Caco-2 (cell line): ENCODE measurements around the gene AHCY. TPM values are rescaled to one million over a fixed set of nuclear protein-coding genes. Genes with fewer than 3 reads are reported as not detected.
"Not testable (repeated sequence)": the region's sequence is repeated elsewhere in the genome, so short reads cannot be mapped to it uniquely, and the experiment has no call there.

Source experiments
- BruUV-seq: library from RNA; stranded (reverse); fragments of 400-500 nt; replicated peaks from 2 replicates; lab custom pipeline; 2021; lab: Mats Ljungman, UMichigan
- CTCF ChIA-PET: fragments of 300-600 bp; sonication (Branson Sonifier 250); formaldehyde crosslinking; loops from one replicate; lab custom pipeline; 2022; ENCODE audit warnings: antibody characterized with exemption; lab: Charles Lee
- POLR2A ChIA-PET: fragments of 300-600 bp; sonication (Branson Sonifier 250); formaldehyde crosslinking; loops from one replicate; lab custom pipeline; 2022; ENCODE audit warnings: antibody characterized with exemption; lab: Charles Lee
- DNase-seq, 2 experiments: peaks; one replicate each; pipeline versions ENCODE4 v3.0.0 to v3.0.0-alpha.2; 2020 to 2022
- H3K27me3 ChIP-seq: replicated peaks from 2 replicates; pipeline ENCODE4 v1.6.0; 2011; ENCODE audit warnings: low read length; ENCODE audit not compliant: control insufficient read depth, insufficient read depth
- H3K36me3 ChIP-seq: 2 replicates; pipeline ENCODE4 v1.5.1; 2011; ENCODE audit warnings: low read length; ENCODE audit not compliant: control insufficient read depth, insufficient read depth
- H3K4me1 ChIP-seq: fragments of 250-450 bp; sonication (Bioruptor Pico); 2 replicates; pipeline ENCODE4 v1.5.1; 2020; ENCODE audit warnings: mild to moderate bottlenecking
- H3K4me3 ChIP-seq: 2 replicates; pipeline ENCODE4 v1.5.1; 2011; ENCODE audit warnings: low read depth, mild to moderate bottlenecking, control low read depth, low read length
- H3K9me3 ChIP-seq: fragments of 250-450 bp; sonication (Bioruptor Pico); 2 replicates; pipeline ENCODE4 v1.5.1; 2020; ENCODE audit warnings: mild to moderate bottlenecking, moderate library complexity
- H3K27ac Mint-ChIP-seq: one replicate; pipeline ENCODE4 v1.8.0; 2022; ENCODE audit warnings: mixed read lengths; ENCODE audit not compliant: unreplicated experiment
- H3K27me3 Mint-ChIP-seq: one replicate; pipeline ENCODE4 v1.8.0; 2022; ENCODE audit warnings: mixed read lengths; ENCODE audit not compliant: insufficient read depth, unreplicated experiment
- H3K36me3 Mint-ChIP-seq: one replicate; pipeline ENCODE4 v1.8.0; 2022; ENCODE audit warnings: mild to moderate bottlenecking, mixed read lengths; ENCODE audit not compliant: insufficient read depth, unreplicated experiment
- H3K4me1 Mint-ChIP-seq: one replicate; pipeline ENCODE4 v1.8.0; 2022; ENCODE audit warnings: low read depth, mixed read lengths; ENCODE audit not compliant: unreplicated experiment
- H3K4me3 Mint-ChIP-seq: one replicate; pipeline ENCODE4 v1.8.0; 2022; ENCODE audit warnings: mild to moderate bottlenecking, moderate library complexity, mixed read lengths; ENCODE audit not compliant: unreplicated experiment
- H3K9me3 Mint-ChIP-seq: one replicate; pipeline ENCODE4 v1.8.0; 2022; ENCODE audit warnings: mixed read lengths; ENCODE audit not compliant: unreplicated experiment
- intact Hi-C: fragments of 100-400 bp; cut with micrococcal nuclease; formaldehyde crosslinking; loops from one replicate; pipeline ENCODE4 v1.10.0; 2022; ENCODE audit not compliant: unreplicated experiment
- total RNA-seq: library from RNA; stranded (reverse); gene quantifications from 2 replicates; pipeline ENCODE4 v1.2.3, GENCODE V29; 2022
- TF ChIP-seq, protein P1 (sequence below), 2 experiments: fragments of 200-600 bp in 1 of 2; IDR thresholded peaks; 1 replicate in 1 of 2; 2 replicates in 1 of 2; pipeline versions ENCODE4 v1.5.1 to v1.8.0; 2011 to 2022; ENCODE audit warnings: antibody characterized with exemption in 1 of 2, control low read depth in 1 of 2, inconsistent platforms in 1 of 2, low read depth in 1 of 2, low read length in 1 of 2, mild to moderate bottlenecking in 1 of 2, moderate library complexity in 1 of 2; ENCODE audit not compliant: insufficient read depth in 1 of 2, severe bottlenecking in 1 of 2, unreplicated experiment in 1 of 2

The AHCY gene
- total RNA-seq, 1 experiment from 2014 or later: 665 TPM

DNA sequence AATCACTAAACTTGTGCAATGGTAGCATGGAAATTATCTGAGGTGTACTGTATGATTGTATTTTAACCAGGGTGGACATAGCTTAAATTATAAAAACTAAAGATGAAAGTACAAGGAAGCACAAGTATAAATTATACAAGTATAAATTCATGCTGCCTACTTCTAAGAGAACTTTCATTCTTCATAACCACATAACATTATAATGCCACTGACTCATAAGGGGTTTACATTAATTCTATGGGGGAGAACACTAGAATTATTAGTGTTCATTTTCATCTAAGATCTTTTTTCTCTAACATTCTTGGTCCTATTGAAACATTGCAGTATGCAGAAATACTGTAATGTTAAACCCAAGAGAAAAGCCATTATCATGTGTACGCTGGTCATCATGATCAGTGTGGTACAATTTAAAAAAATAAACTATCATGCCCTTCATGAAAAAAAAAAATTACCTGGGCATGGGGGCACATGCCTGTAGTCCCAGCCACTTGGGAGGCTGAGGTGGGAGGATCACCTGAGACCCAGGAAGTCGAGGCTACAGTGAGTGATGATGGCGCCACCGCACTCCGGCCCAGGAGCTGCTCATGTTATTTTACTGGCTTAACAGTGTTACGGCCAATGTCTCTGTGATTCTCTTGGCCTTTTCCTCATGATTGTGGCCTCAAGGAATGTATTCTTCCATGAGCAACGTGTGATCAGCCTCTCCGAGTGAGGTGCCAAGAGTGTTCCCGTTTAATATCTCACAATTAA, 25.9 kb upstream of the AHCY start:
- POLR2A ChIA-PET: no interaction called here

DNA sequence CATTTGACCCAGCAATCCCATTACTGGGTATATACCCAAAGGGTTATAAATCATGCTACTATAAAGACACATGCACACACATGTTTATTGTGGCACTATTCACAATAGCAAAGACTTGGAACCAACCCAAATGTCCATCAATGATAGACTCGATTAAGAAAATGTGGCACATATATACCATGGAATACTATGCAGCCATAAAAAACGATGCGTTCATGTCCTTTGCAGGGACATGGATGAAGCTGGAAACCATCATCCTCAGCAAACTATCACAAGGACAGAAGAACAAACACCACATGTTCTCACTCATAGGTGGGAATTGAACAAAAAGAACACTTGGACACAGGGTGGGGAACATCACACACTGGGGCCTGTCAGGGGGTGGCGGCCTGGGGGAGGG, 25.1 kb upstream of the AHCY start:
- H3K4me3 Mint-ChIP-seq, H3K27me3 Mint-ChIP-seq, intact Hi-C loops, H3K9me3 ChIP-seq, H3K36me3 Mint-ChIP-seq, POLR2A ChIA-PET, DNase-seq, H3K27me3 ChIP-seq, H3K4me1 ChIP-seq, H3K4me1 Mint-ChIP-seq, H3K9me3 Mint-ChIP-seq, H3K4me3 ChIP-seq, CTCF ChIA-PET, H3K36me3 ChIP-seq, H3K27ac Mint-ChIP-seq, BruUV-seq: not testable (repeated sequence)

More for the DNA sequence above, 25.9 kb upstream of the AHCY start:
- no TSS peak for BruUV-seq
- H3K36me3 Mint-ChIP-seq: no peaks in the 10 kb centered on the region
- CTCF ChIA-PET: interaction anchor here (0.5 to 0.7 kb wide), 2 partner anchors 129 to 135 kb away, joined by 3 read pairs; no protein-coding TSS in a partner anchor
- no peaks in the 10 kb centered on the region for H3K9me3 Mint-ChIP-seq
- no peaks in the 10 kb centered on the region for H3K36me3 ChIP-seq
- no peaks in the 10 kb centered on the region; the same call in 1 of the 2 replicates for H3K9me3 ChIP-seq
- H3K4me3 Mint-ChIP-seq: no peak overlapping the region
- TF ChIP-seq, protein P1, sequence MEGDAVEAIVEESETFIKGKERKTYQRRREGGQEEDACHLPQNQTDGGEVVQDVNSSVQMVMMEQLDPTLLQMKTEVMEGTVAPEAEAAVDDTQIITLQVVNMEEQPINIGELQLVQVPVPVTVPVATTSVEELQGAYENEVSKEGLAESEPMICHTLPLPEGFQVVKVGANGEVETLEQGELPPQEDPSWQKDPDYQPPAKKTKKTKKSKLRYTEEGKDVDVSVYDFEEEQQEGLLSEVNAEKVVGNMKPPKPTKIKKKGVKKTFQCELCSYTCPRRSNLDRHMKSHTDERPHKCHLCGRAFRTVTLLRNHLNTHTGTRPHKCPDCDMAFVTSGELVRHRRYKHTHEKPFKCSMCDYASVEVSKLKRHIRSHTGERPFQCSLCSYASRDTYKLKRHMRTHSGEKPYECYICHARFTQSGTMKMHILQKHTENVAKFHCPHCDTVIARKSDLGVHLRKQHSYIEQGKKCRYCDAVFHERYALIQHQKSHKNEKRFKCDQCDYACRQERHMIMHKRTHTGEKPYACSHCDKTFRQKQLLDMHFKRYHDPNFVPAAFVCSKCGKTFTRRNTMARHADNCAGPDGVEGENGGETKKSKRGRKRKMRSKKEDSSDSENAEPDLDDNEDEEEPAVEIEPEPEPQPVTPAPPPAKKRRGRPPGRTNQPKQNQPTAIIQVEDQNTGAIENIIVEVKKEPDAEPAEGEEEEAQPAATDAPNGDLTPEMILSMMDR (IDR thresholded peaks at IDR 0.05; ENCODE audit: insufficient read depth in 1 of 2, low read depth in 1 of 2, low read length in 1 of 2, severe bottlenecking in 1 of 2, unreplicated experiment in 1 of 2): no peak
- H3K27ac Mint-ChIP-seq: no peak overlapping the region
- H3K4me1 Mint-ChIP-seq: peaks cover 7% of the 10 kb centered on the region
- H3K27me3 Mint-ChIP-seq: no peaks in the 10 kb centered on the region
- no peak overlapping the region for H3K4me3 ChIP-seq
- no peaks in the 10 kb centered on the region for H3K4me1 ChIP-seq
- intact Hi-C loops: no loop called here
- no peak for DNase-seq
- no peaks in the 10 kb centered on the region for H3K27me3 ChIP-seq

DNA sequence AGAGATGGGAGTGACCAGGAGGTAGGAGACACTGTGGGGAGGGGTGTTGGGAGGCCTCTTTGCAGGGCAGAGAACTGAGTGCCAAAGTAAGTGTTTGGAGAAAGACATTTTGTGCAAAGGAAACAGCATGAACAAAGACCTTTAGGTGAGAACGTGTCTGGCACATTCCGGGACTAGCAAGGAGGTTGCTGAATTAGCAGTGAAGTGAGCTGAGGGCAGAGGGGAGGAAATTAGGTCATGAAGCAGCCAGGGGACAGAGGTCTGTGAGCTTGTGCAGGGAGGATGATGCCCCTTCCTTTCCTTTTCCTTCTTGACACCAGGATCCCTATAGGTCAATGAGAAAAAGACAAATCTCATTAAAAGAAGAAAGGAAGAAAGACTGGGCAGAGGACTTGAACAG, 21.4 kb upstream of the AHCY start:
- TF ChIP-seq, protein P1 (IDR thresholded peaks at IDR 0.05; ENCODE audit: insufficient read depth in 1 of 2, low read depth in 1 of 2, low read length in 1 of 2, severe bottlenecking in 1 of 2, unreplicated experiment in 1 of 2): no peak
- intact Hi-C loops: no loop called here
- H3K4me3 Mint-ChIP-seq: no peak overlapping the region
- no peaks in the 10 kb centered on the region for H3K27me3 Mint-ChIP-seq
- ChIA-PET POLR2A (no interaction called here), CTCF (interaction anchor here (3.7 kb wide), 1 partner anchor 12 kb away, joined by 27 read pairs; no protein-coding TSS in a partner anchor)
- Histone ChIP-seq H3K4me3 (no peak overlapping the region), H3K27me3 (no peaks in the 10 kb centered on the region), H3K9me3 (no peaks in the 10 kb centered on the region; the same call in 1 of the 2 replicates), H3K4me1 (peaks cover 7% of the 10 kb centered on the region), H3K36me3 (no peaks in the 10 kb centered on the region)
- peaks cover under 1% of the 10 kb centered on the region for H3K4me1 Mint-ChIP-seq
- H3K36me3 Mint-ChIP-seq: no peaks in the 10 kb centered on the region
- DNase-seq: no peak
- BruUV-seq: no TSS peak
- H3K9me3 Mint-ChIP-seq: no peaks in the 10 kb centered on the region
- H3K27ac Mint-ChIP-seq: no peak overlapping the region
